Smooth muscle cell (in vitro differentiated cells): ENCODE measurements around the gene AKAP17A. TPM values are rescaled to one million over a fixed set of nuclear protein-coding genes. Genes with fewer than 3 reads are reported as not detected.
"Not testable (repeated sequence)": the region's sequence is repeated elsewhere in the genome, so short reads cannot be mapped to it uniquely, and the experiment has no call there.

Source experiments
- DNase-seq: peaks from one replicate; lab custom pipeline; 2025; ENCODE audit not compliant: unreplicated experiment; lab: John Stamatoyannopoulos, UW
- H2AFZ ChIP-seq: fragments of 200-600 bp; sonication (generic); 2 replicates; pipeline ENCODE4 v1.6.0; 2016; ENCODE audit warnings: antibody characterized with exemption, low read depth, mild to moderate bottlenecking
- H3F3A ChIP-seq: fragments of 200-600 bp; sonication (generic); 2 replicates; pipeline ENCODE4 v1.6.0; 2017; ENCODE audit warnings: antibody characterized with exemption, low read depth
- H3K27ac ChIP-seq: fragments of 200-600 bp; sonication (generic); 2 replicates; pipeline ENCODE4 v1.5.1; 2016; ENCODE audit warnings: low read depth, mild to moderate bottlenecking
- H3K27me3 ChIP-seq: fragments of 200-600 bp; sonication (generic); 2 replicates; pipeline ENCODE4 v1.6.1; 2016; ENCODE audit warnings: low read depth, mild to moderate bottlenecking
- H3K36me3 ChIP-seq: fragments of 200-600 bp; sonication (generic); 2 replicates; pipeline ENCODE4 v1.5.1; 2016; ENCODE audit warnings: low read depth
- H3K4me1 ChIP-seq: fragments of 200-600 bp; sonication (generic); 2 replicates; pipeline ENCODE4 v1.5.1; 2016; ENCODE audit warnings: low read depth
- H3K4me2 ChIP-seq: fragments of 200-600 bp; sonication (generic); 2 replicates; pipeline ENCODE4 v1.6.0; 2016; ENCODE audit warnings: mild to moderate bottlenecking
- H3K4me3 ChIP-seq: fragments of 200-600 bp; sonication (generic); 2 replicates; pipeline ENCODE4 v1.5.1; 2016; ENCODE audit warnings: mild to moderate bottlenecking
- H3K79me2 ChIP-seq: fragments of 200-600 bp; sonication (generic); 2 replicates; pipeline ENCODE4 v1.6.0; 2016; ENCODE audit warnings: low read depth, mild to moderate bottlenecking
- H3K9ac ChIP-seq: fragments of 200-600 bp; sonication (generic); 2 replicates; pipeline ENCODE4 v1.6.0; 2016; ENCODE audit warnings: low read depth
- H3K9me3 ChIP-seq: fragments of 200-600 bp; sonication (generic); replicated peaks from 2 replicates; pipeline ENCODE4 v1.5.1; 2016; ENCODE audit warnings: low read depth
- H4K20me1 ChIP-seq: fragments of 200-600 bp; sonication (generic); 2 replicates; pipeline ENCODE4 v1.6.0; 2016; ENCODE audit warnings: low read depth
- CTCF ChIP-seq: fragments of 200-600 bp; sonication (generic); IDR thresholded peaks from 2 replicates; pipeline ENCODE4 v1.5.1; 2017; ENCODE audit warnings: borderline replicate concordance, mild to moderate bottlenecking, antibody characterized with exemption; ENCODE audit not compliant: insufficient read depth, poor library complexity, severe bottlenecking
- WGBS: methylation state at CpG from one replicate; pipeline ENCODE4 v1.1.7; 2016; ENCODE audit warnings: low lambda C conversion rate; 5-methylcytosine and 5-hydroxymethylcytosine counted together
- polyA plus RNA-seq: library from polyadenylated mRNA; unstranded; fragments of >200 nt; fragmentation: Nextera tagmentation; extraction: Ambion mirVana; gene quantifications from 2 replicates; pipeline ENCODE4 v1.2.1, GENCODE V29; 2016
- total RNA-seq: library from RNA; depleted of rRNA; stranded (reverse); fragments of >200 nt; gene quantifications from 2 replicates; pipeline ENCODE4 v1.2.3, GENCODE V29; 2014

The AKAP17A gene
- total and polyA plus RNA-seq, 2 experiments from 2014 or later, result 21.8 to 49.8 TPM

- H4K20me1 ChIP-seq, result no peaks in the 10 kb centered on the region
- DNase-seq, result no peak
- H3K27me3 ChIP-seq, result no peaks in the 10 kb centered on the region
- no peaks in the 10 kb centered on the region for H3F3A ChIP-seq
- no peak overlapping the region for H3K4me3 ChIP-seq
- 61% methylated on average over 4 of the region's 4 CpGs for WGBS
- H3K9ac ChIP-seq, result no peak overlapping the region
- no peak overlapping the region for H2AFZ ChIP-seq
- no peaks in the 10 kb centered on the region for H3K79me2 ChIP-seq
- H3K4me1 ChIP-seq, result no peaks in the 10 kb centered on the region
- TF ChIP-seq CTCF, result no peak
- no peak overlapping the region for H3K27ac ChIP-seq
- no peaks in the 10 kb centered on the region for H3K9me3 ChIP-seq
- H3K4me2 ChIP-seq, result no peak overlapping the region
- no peaks in the 10 kb centered on the region for H3K36me3 ChIP-seq
Measured at GRCh38 chrX:1618689-1619088, 27.3 kb downstream of the AKAP17A start.

GRCh38 chrX:1623691-1624090 is 32.3 kb downstream of the AKAP17A start:
- no peak for DNase-seq
- H3K36me3 ChIP-seq, result no peaks in the 10 kb centered on the region
- H3K9me3 ChIP-seq, result no peaks in the 10 kb centered on the region
- TF ChIP-seq CTCF, result no peak
- no peaks in the 10 kb centered on the region for H3K79me2 ChIP-seq
- no peaks in the 10 kb centered on the region for H3K27me3 ChIP-seq
- WGBS, result 91% methylated on average over 21 of the region's 21 CpGs
- no peak overlapping the region for H3K27ac ChIP-seq
- H3K4me2 ChIP-seq, result no peak overlapping the region
- no peaks in the 10 kb centered on the region for H4K20me1 ChIP-seq
- H3F3A ChIP-seq, result no peaks in the 10 kb centered on the region
- no peaks in the 10 kb centered on the region for H3K4me1 ChIP-seq
- no peak overlapping the region for H3K9ac ChIP-seq
- no peak overlapping the region for H2AFZ ChIP-seq
- H3K4me3 ChIP-seq, result no peak overlapping the region

DNA sequence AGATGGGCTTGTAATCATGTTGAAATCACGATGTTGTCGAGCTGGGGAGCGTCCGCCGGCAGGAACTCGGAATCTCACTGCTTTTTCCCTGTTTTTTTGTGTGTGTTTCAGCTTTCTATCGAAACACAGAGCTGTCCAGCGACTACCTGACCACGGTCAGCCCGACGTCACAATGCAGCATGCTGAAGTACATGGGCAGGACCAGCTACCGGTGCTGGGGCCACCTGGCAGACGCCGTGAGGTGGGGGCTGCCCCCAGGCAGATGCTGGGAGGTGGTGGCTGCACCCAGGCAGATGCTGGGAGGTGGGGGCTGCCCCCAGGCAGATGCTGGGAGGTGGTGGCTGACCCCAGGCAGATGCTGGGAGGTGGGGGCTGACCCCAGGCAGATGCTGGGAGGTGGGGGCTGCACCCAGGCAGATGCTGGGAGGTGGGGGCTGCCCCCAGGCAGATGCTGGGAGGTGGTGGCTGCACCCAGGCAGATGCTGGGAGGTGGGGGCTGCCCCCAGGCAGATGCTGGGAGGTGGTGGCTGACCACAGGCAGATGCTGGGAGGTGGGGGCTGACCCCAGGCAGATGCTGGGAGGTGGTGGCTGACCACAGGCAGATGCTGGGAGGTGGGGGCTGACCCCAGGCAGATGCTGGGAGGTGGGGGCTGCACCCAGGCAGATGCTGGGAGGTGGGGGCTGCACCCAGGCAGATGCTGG is 32.9 kb downstream of the AKAP17A start:
- 93% methylated on average over 14 of the region's 14 CpGs for WGBS
- DNase-seq, H3K4me3 ChIP-seq: not testable (repeated sequence)

GRCh38 chrX:1624861-1625215 is 33.4 kb downstream of the AKAP17A start:
- not testable (repeated sequence) for H3K9me3 ChIP-seq, H3K27me3 ChIP-seq, H3F3A ChIP-seq, DNase-seq, H3K4me2 ChIP-seq, H3K36me3 ChIP-seq, H3K9ac ChIP-seq, H4K20me1 ChIP-seq, H3K4me1 ChIP-seq, H3K27ac ChIP-seq, H3K79me2 ChIP-seq, H2AFZ ChIP-seq, H3K4me3 ChIP-seq
- 83% methylated on average over 7 of the region's 7 CpGs for WGBS

More for the DNA sequence above, 32.9 kb downstream of the AKAP17A start:
- H3K9me3 ChIP-seq, H2AFZ ChIP-seq, H3K27me3 ChIP-seq, H3K36me3 ChIP-seq, H3K27ac ChIP-seq, H3K4me2 ChIP-seq, H3K9ac ChIP-seq, H3F3A ChIP-seq, H3K79me2 ChIP-seq, H4K20me1 ChIP-seq, H3K4me1 ChIP-seq: not testable (repeated sequence)

DNA sequence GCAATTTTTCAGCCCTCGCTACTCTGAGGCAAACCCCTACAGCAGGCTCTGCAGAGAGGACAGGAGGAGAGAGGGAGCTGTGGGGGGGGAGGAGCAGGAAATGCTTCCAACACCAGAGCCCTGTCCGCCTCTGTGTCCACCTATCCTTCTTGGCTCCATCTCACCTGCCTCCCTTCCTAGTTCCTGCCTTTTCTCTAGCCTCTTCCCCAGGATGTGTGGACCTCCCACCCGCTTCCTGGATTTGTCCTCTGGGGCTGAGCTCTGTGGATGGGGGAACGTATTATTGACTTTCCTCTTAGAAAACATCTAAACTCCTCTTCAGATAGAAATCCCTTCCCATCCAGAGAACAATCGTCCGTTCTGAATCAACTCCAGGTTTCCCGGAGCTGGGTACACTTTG is 37.8 kb downstream of the AKAP17A start:
- Histone ChIP-seq H3K9ac (no peak overlapping the region), H3K79me2 (no peaks in the 10 kb centered on the region), H3K4me1 (no peaks in the 10 kb centered on the region), H3K4me3 (no peak overlapping the region), H3K4me2 (no peak overlapping the region), H3K36me3 (no peaks in the 10 kb centered on the region), H2AFZ (no peak overlapping the region), H3F3A (no peaks in the 10 kb centered on the region), H3K27ac (no peak overlapping the region), H4K20me1 (no peaks in the 10 kb centered on the region), H3K9me3 (no peaks in the 10 kb centered on the region), H3K27me3 (no peaks in the 10 kb centered on the region)
- WGBS, result 86% methylated on average over 7 of the region's 7 CpGs
- DNase-seq, result no peak
- TF ChIP-seq CTCF, result no peak
